Measurements from ENCODE around the gene GNAO1.

The GNAO1 gene

GRCh38 chr16:56405977-56406672 is 214.8 kb downstream of the GNAO1 start:
- no peak for TF ChIP-seq BACH2 (CRISPR knock-in tag; IDR thresholded peaks at IDR 0.05; ENCODE audit: borderline replicate concordance)
- no peak for ATAC-seq
